Stimulated activated effector memory CD8-positive, alpha-beta T cell treated with anti-CD3 and anti-CD28 coated beads, Interleukin-12 subunit alpha, Interleukin-12 subunit beta, amount 100 ng/mL, for 72 hours (primary cell): ENCODE data around the gene GP1BB.
"Not testable (repeated sequence)": the region's sequence is repeated elsewhere in the genome, so short reads cannot be mapped to it uniquely, and the experiment has no call there.

Experiments
- ATAC-seq: fragments of 150-1000 bp; cut with Tn5 transposase; 2 replicates; pipeline ENCODE4 v1.10.0; 2021
- DNase-seq, 2 donors: peaks; one replicate each; pipeline ENCODE4 v3.0.0; 2021 to 2022; ENCODE audit warnings: low spot score in 2 of 2
- H3K27ac Mint-ChIP-seq: one replicate; pipeline ENCODE4 v1.8.0; 2022; ENCODE audit warnings: mild to moderate bottlenecking, mixed read lengths
- H3K36me3 Mint-ChIP-seq: one replicate; pipeline ENCODE4 v1.8.0; 2022; ENCODE audit warnings: mild to moderate bottlenecking, mixed read lengths
- H3K4me1 Mint-ChIP-seq: one replicate; pipeline ENCODE4 v1.8.0; 2022; ENCODE audit warnings: mixed read lengths
- H3K4me3 Mint-ChIP-seq: one replicate; pipeline ENCODE4 v1.8.0; 2022; ENCODE audit warnings: mild to moderate bottlenecking, mixed read lengths
- H3K9me3 Mint-ChIP-seq: one replicate; pipeline ENCODE4 v1.8.0; 2022; ENCODE audit warnings: mixed read lengths

The GP1BB gene

DNA sequence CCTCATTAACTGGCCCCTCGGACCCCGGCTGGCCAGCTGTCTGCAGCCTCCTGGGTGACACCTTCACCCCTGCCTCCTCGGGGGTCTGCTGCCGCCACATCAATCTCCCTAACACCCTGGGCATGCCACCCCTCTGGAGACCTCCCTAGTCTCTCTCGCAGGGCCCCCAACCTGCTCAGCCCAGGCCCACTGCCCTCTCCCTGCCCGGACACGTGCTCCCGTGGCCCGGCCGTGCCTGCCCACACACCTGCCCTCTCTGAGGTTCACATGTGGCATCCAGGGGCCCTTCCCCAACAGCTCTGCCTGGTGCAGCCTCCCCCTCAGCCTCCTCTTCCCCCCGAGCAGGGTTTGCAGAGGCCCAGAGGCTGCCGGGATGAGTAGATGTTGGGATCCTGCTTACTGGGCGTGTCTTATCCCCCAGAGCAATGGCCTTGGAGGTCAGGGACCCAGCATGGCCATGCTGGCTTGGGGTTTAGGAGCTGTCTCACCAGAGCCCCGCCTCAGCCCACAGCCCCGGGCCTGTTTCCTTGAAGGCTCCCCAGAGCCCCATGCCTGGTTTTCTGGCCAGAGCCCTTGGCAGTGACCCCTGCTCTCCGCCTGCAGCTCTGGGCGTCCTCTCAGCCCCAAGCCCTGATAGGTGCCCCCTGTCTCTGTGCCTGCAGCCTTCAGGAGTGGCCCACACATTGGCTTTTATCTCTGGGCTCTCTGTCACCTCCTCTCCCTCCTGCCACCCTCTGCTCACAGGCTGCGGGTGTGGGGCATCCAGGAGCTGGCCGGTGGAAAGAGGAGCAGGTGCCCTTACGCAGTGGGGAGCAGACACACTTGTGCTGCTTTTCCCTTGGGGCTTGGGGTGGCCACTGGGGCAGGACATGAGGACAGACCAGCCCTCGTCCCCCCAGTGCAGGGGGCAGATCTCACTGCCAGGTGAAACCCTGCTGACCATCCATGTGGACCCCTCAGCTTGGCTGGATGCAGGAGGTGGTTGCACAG lies 34.7 kb upstream of the GP1BB start:
- H3K36me3 Mint-ChIP-seq: no peaks in the 10 kb centered on the region
- no peaks in the 10 kb centered on the region for H3K9me3 Mint-ChIP-seq
- ATAC-seq (peak; percentile 40), DNase-seq (no peak)
- no peak overlapping the region for H3K4me3 Mint-ChIP-seq
- H3K4me1 Mint-ChIP-seq: no peaks in the 10 kb centered on the region
- no peak overlapping the region for H3K27ac Mint-ChIP-seq

GRCh38 chr22:19689408-19689807 lies 33.9 kb upstream of the GP1BB start:
- Mint-ChIP-seq H3K9me3 (no peaks in the 10 kb centered on the region), H3K36me3 (no peaks in the 10 kb centered on the region), H3K4me3 (no peak overlapping the region), H3K27ac (no peak overlapping the region), H3K4me1 (no peaks in the 10 kb centered on the region)
- DNase-seq: no peak
- ATAC-seq: peak; percentile 38

- H3K4me3 Mint-ChIP-seq: no peak overlapping the region
- ATAC-seq: no peak
- no peak overlapping the region for H3K27ac Mint-ChIP-seq
- no peaks in the 10 kb centered on the region for H3K9me3 Mint-ChIP-seq
- H3K4me1 Mint-ChIP-seq: no peaks in the 10 kb centered on the region
- DNase-seq: no peak
- H3K36me3 Mint-ChIP-seq: no peaks in the 10 kb centered on the region
Measured at GRCh38 chr22:19691007-19691720, 32.2 kb upstream of the GP1BB start.

DNA sequence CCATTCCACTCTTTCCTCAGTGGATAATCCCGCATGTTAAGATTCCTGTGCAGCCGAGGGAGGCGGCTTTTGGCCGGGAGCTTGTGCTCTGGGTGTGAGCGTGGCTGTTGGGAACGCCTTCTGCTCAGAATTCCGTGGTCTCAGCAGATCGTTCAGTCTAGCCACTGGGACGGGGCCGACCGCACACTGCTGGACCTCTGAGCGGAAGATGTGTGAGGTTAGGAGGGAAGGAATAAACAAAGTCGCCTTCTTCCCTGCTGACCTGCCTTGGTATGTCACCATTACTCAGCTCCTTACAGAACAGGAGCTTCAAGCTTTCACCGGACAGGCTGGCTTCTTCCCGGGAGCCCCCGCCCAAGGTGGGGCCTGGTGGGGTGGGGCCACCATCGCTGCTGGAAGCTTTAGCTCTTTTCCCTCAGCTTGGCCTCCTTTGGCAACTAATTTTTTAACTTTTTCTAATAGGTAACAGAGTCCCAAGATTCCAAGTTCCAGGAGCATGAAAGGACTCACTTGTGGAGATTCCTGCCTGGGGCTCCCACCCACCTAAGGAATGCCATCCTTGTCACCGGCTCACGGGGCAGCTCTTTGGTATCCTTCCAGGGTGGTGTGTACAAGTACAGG lies 31.5 kb upstream of the GP1BB start:
- Mint-ChIP-seq H3K9me3 (no peaks in the 10 kb centered on the region), H3K4me1 (no peaks in the 10 kb centered on the region), H3K36me3 (no peaks in the 10 kb centered on the region), H3K27ac (no peak overlapping the region), H3K4me3 (no peak overlapping the region)
- ATAC-seq (no peak), DNase-seq (no peak)

- Mint-ChIP-seq H3K4me1 (no peaks in the 10 kb centered on the region), H3K36me3 (no peaks in the 10 kb centered on the region), H3K27ac (no peak overlapping the region), H3K4me3 (no peak overlapping the region), H3K9me3 (no peaks in the 10 kb centered on the region)
- no peak for ATAC-seq
- DNase-seq: no peak
Measured at GRCh38 chr22:19693581-19693980, 29.8 kb upstream of the GP1BB start.

GRCh38 chr22:19693981-19694670 lies 29.2 kb upstream of the GP1BB start:
- Mint-ChIP-seq H3K36me3 (no peaks in the 10 kb centered on the region), H3K4me3 (no peak overlapping the region), H3K9me3 (no peaks in the 10 kb centered on the region), H3K4me1 (no peaks in the 10 kb centered on the region), H3K27ac (no peak overlapping the region)
- no peak for DNase-seq
- ATAC-seq: no peak

DNA sequence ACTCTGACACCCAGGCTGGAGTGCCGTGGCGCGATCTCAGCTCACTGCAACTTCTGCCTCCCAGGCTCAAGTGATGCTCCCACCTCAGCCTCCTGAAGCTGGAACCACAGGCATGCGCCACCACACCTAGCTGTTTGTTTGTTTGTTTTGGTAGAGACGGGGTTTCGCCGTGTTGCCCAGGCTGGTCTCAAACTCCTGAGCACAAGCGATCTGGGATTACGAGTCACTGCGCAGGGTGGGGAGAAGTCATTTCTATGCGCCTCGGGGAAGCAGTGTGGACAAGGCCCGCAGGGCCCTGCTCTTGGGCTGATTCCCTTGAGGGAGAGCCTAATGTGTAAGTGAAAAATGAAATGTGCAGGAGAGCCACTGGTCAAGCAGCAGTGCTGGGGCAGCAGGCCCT lies 28.6 kb upstream of the GP1BB start:
- no peak for DNase-seq
- H3K4me1 Mint-ChIP-seq: no peaks in the 10 kb centered on the region
- ATAC-seq: no peak
- H3K9me3 Mint-ChIP-seq: no peaks in the 10 kb centered on the region
- no peak overlapping the region for H3K4me3 Mint-ChIP-seq
- H3K36me3 Mint-ChIP-seq: no peaks in the 10 kb centered on the region
- no peak overlapping the region for H3K27ac Mint-ChIP-seq

DNA sequence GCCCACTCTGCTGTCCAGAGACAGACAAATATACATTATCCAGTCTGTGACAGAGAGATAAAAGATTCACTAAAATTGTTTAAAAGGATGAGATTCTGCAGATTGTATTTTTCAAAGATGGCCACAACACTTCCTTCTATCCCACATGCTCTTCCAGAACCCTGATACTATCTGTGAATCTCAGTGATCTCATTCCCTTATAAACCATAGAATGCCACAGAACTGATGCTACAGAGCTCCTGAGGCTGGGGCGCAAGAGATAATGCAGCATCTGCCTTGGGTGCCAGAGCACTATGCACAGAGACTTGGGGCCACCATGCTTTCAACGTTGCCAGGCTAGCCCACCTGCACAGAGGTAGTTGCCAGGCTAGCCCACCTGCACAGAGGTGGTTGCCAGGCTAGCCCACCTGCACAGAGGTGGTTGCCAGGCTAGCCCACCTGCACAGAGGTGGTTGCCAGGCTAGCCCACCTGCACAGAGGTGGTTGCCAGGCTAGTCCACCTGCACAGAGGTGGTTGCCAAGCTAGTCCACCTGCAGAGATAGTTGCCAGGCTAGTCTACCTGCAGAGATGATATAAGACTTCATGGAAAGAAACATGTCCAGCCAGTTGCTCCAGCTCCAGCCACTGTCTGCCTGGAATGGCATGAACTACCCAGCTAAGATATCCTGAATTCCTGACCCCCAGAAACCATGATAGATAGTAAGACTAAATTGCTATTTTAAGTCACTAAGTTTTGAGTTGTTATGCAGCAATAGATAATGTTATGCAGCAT lies 26.6 kb upstream of the GP1BB start:
- no peaks in the 10 kb centered on the region for H3K9me3 Mint-ChIP-seq
- no peaks in the 10 kb centered on the region for H3K4me1 Mint-ChIP-seq
- DNase-seq (no peak), ATAC-seq (no peak)
- no peaks in the 10 kb centered on the region for H3K36me3 Mint-ChIP-seq
- H3K27ac Mint-ChIP-seq: no peak overlapping the region
- H3K4me3 Mint-ChIP-seq: no peak overlapping the region

DNA sequence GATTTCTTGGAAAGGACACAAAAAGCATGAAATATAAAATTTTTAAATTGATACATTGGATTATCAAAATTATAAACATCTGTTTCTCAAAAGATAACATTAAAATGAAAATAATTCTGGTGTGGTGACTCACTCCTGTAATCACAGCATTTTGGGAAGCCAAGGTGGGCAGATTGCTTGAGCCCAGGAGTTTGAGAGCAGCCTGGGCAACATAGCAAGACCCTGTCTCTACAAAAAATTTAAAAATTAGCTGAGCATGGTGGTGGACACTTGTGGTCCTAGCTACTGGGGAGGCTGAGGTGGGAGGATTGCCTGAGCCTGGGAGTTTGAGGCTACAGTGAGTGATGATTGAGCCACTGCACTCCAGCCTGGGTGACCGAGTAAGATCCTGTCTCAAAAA lies 25.5 kb upstream of the GP1BB start:
- not testable (repeated sequence) for H3K27ac Mint-ChIP-seq

GRCh38 chr22:19700790-19701419 lies 22.4 kb upstream of the GP1BB start:
- ATAC-seq (no peak), DNase-seq (no peak)
- H3K4me3 Mint-ChIP-seq: no peak overlapping the region
- H3K36me3 Mint-ChIP-seq: no peaks in the 10 kb centered on the region
- H3K4me1 Mint-ChIP-seq: no peaks in the 10 kb centered on the region
- no peaks in the 10 kb centered on the region for H3K9me3 Mint-ChIP-seq
- H3K27ac Mint-ChIP-seq: no peak overlapping the region

More for the DNA sequence above, 25.5 kb upstream of the GP1BB start:
- not testable (repeated sequence) for H3K4me3 Mint-ChIP-seq, ATAC-seq, DNase-seq, H3K36me3 Mint-ChIP-seq, H3K4me1 Mint-ChIP-seq, H3K9me3 Mint-ChIP-seq

DNA sequence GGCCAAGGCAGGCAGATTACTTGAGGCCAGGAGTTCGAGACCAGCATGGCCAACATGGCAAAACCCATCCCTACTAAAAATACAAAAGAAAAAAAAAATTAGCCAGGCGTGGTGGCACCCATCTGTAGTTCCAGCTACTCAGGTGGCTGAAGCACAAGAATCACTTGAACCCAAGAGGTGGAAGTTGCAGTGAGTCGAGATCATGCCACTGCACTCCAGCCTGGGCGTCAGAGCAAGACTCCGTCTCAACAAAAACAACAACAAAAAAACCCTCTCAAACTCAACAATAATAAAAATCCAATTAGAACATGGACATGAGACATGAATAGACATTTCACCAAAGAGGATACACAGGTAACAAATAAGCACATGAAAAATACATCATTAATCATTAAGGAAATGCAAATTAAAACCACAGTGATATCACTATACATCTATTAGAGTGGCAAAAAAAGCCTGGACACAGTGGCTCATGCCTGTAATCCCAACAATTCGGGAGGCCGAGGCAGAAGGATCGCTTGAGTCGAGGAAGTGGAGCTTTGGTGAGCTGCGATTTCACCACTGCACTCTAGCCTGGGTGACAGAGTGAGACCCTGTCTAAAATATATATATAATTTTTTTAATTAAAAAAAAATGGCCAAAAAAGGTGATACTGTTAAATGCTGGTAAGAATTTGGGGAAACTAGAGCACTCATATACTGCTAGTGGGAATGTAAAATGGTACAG lies 21.8 kb upstream of the GP1BB start:
- ATAC-seq (no peak), DNase-seq (no peak)
- Mint-ChIP-seq H3K36me3 (no peaks in the 10 kb centered on the region), H3K9me3 (no peaks in the 10 kb centered on the region), H3K27ac (no peak overlapping the region), H3K4me1 (no peaks in the 10 kb centered on the region), H3K4me3 (no peak overlapping the region)

DNA sequence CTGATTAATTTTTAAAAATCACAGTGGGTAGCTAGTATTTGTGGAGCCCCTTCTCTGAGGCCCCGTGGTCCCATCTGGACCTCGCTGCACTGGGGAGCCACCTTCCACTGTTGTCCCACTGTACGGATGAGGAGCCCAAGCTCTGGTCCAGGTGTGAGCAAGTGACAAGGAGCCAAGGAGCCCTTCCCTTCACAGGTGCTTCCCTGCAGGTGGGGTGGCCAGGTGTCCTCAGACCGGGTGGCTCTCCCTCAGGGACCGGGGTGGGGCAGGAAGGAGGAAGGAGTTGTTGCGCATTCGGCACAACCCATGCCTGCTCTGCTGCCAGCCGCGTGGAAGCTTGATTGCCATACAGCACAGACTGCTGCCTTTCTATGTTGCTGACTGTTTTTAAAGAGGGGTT lies 19.5 kb upstream of the GP1BB start:
- no peak overlapping the region for H3K27ac Mint-ChIP-seq
- no peaks in the 10 kb centered on the region for H3K9me3 Mint-ChIP-seq
- DNase-seq (no peak), ATAC-seq (no peak)
- H3K36me3 Mint-ChIP-seq: no peaks in the 10 kb centered on the region
- no peaks in the 10 kb centered on the region for H3K4me1 Mint-ChIP-seq
- H3K4me3 Mint-ChIP-seq: no peak overlapping the region

- Mint-ChIP-seq H3K4me3 (no peak overlapping the region), H3K36me3 (no peaks in the 10 kb centered on the region), H3K9me3 (no peaks in the 10 kb centered on the region), H3K27ac (no peak overlapping the region), H3K4me1 (no peaks in the 10 kb centered on the region)
- ATAC-seq: no peak
- no peak for DNase-seq
Measured at GRCh38 chr22:19704355-19705015, 18.9 kb upstream of the GP1BB start.
